Ishikawa (cell line): ENCODE measurements around the gene MTUS2.

Source experiments
- CEBPB ChIP-seq: IDR thresholded peaks from 2 replicates; pipeline ENCODE4 v1.6.1; 2012
- EP300 ChIP-seq: IDR thresholded peaks from 2 replicates; pipeline ENCODE4 v1.6.1; 2012; ENCODE audit warnings: borderline replicate concordance
- MAX ChIP-seq: IDR thresholded peaks from 2 replicates; pipeline ENCODE4 v1.6.1; 2012
- TAF1 ChIP-seq: IDR thresholded peaks from 2 replicates; pipeline ENCODE4 v1.6.1; 2012; ENCODE audit warnings: low read depth, mild to moderate bottlenecking
- TCF12 ChIP-seq: IDR thresholded peaks from 2 replicates; pipeline ENCODE4 v1.6.1; 2012; ENCODE audit warnings: low read depth
- TEAD4 ChIP-seq: IDR thresholded peaks from 2 replicates; pipeline ENCODE4 v1.6.1; 2012
- USF1 ChIP-seq: IDR thresholded peaks from 2 replicates; pipeline ENCODE4 v1.6.1; 2012
- YY1 ChIP-seq: IDR thresholded peaks from 2 replicates; pipeline ENCODE4 v1.6.1; 2012; ENCODE audit warnings: low read depth

GRCh38 chr13:29535663-29536655 is 715.8 kb downstream of the MTUS2 start:
- TF ChIP-seq USF1 (no peak), CEBPB (no peak), YY1 (no peak), EP300 (no peak), MAX (no peak), TCF12 (no peak), TEAD4 (no peak), TAF1 (no peak)
